ENCODE data around the gene CLTC. TPM values are rescaled to one million over a fixed set of nuclear protein-coding genes. Genes with fewer than 3 reads are reported as not detected.

The CLTC gene
- total and polyA plus RNA-seq, 10 donors = 47.8 to 289 (median 236) TPM

DNA sequence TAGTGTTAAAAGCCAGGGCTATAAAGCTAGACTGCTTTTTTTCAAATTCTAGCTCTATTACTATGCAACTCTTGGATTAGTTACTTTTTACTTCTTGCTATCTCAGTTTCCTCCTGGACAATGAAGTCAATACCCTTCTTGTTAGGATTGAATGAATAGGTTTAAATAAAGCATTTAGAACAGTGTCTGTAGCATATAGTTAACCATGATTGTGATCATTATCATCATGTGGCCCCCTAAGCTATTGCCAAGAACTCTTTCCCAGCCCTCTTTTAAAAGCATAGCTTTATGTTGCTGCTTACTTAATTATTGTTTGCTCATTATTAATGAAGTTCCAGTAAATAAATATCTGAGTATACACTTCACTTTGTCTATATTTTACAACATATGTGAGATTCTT lies 92.2 kb downstream of the CLTC start:
- Histone ChIP-seq H3K27me3 (replicated peaks in 1 of 7) (no peaks in the 10 kb centered on the region), H3K9me3 (no peaks in the 10 kb centered on the region), H3K4me3 (peak overlapping the region in 1 of 8 donors; percentile 19), H3K27ac (peak overlapping the region in 3 of 8 donors; percentile 15 to 52 (median 39)), H3K4me1 (peaks cover 19 to 88% (median 38%) of the 10 kb centered on the region in 6 donors), H3K36me3 (peaks cover 0 to 6% (median 0%) of the 10 kb centered on the region in 6 donors)
- TF ChIP-seq POLR2A (IDR thresholded peaks at IDR 0.05) (no peak), POLR2AphosphoS5 (IDR thresholded peaks at IDR 0.05) (no peak), CTCF (IDR thresholded peaks at IDR 0.05 in 8 of 11, conservative IDR thresholded peaks at IDR 0.05 in 3 of 11) (no peak)
- no peak for DNase-seq
- intact Hi-C loops (cut with DNase I; ENCODE audit: low total_unique reads) = no loop called here

DNA sequence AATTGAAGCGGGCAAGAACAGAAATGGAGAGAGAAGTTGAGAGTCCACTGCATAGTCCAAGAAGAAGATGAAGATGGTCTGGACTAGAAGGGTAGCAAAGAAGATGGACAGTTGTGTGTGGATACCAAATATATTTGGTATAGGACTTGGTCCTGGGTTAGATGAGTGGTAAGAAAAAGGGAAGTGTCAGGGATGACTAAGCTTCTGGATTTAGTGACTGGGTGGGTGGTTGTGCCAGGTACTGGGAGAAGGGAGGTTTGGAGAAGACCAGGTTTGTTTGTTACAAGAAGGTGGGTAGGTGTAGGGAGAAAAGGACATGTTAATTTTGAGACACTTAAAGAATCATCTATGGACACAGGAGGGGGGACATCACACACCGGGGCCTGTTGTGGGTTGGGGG lies 93.2 kb downstream of the CLTC start:
- 88 to 97% (median 93%) methylated on average over 2 of the region's 2 CpGs for WGBS, 5 donors

DNA sequence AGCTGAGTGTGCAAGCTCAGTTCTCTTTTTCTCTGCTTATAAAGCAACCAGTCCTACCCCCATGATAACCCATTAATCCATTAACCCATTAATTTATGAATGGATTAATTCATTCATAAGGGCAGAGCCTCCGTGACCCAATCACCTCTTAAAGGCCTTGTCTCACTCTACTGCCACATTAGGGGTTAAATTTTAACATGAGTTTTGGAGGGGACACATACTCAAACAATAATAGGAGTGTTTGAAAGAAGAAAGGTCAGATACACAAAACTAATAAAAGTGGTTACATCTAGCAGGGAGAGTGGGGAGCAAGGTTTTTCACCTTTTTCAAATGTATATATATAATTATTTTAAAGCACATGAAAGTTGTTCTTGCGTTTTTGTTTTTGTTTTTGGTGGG lies 94.6 kb downstream of the CLTC start:
- Histone ChIP-seq H3K27me3 (replicated peaks in 1 of 7) (no peaks in the 10 kb centered on the region), H3K4me3 (no peak overlapping the region), H3K9me3 (no peaks in the 10 kb centered on the region), H3K27ac (peak overlapping the region in 2 of 8 donors; percentile 5 to 20), H3K4me1 (peaks cover 7 to 88% (median 24%) of the 10 kb centered on the region in 6 donors), H3K36me3 (peaks cover 0 to 19% (median 0%) of the 10 kb centered on the region in 6 donors)
- no peak for DNase-seq
- TF ChIP-seq CTCF (IDR thresholded peaks at IDR 0.05 in 8 of 11, conservative IDR thresholded peaks at IDR 0.05 in 3 of 11) (no peak), POLR2A (IDR thresholded peaks at IDR 0.05) (no peak), POLR2AphosphoS5 (IDR thresholded peaks at IDR 0.05) (no peak)
- 95 to 99% (median 95%) methylated on average over 2 of the region's 2 CpGs for WGBS, 5 donors
- intact Hi-C loops (cut with DNase I; ENCODE audit: low total_unique reads) = no loop called here

More for the DNA sequence above, 93.2 kb downstream of the CLTC start:
- TF ChIP-seq POLR2AphosphoS5 (IDR thresholded peaks at IDR 0.05) = no peak
- no peak for TF ChIP-seq CTCF (IDR thresholded peaks at IDR 0.05 in 8 of 11, conservative IDR thresholded peaks at IDR 0.05 in 3 of 11)
- TF ChIP-seq POLR2A (IDR thresholded peaks at IDR 0.05) = no peak
- Histone ChIP-seq H3K4me3 (peak overlapping the region in 1 of 8 donors; percentile 19), H3K4me1 (peaks cover 19 to 91% (median 37%) of the 10 kb centered on the region in 6 donors), H3K36me3 (peaks cover 0 to 15% (median 0%) of the 10 kb centered on the region in 6 donors), H3K27ac (peak overlapping the region in 3 of 8 donors; percentile 15 to 52 (median 39)), H3K9me3 (no peaks in the 10 kb centered on the region), H3K27me3 (replicated peaks in 1 of 7) (no peaks in the 10 kb centered on the region)
- intact Hi-C loops (cut with DNase I; ENCODE audit: low total_unique reads) = no loop called here
- no peak for DNase-seq

DNA sequence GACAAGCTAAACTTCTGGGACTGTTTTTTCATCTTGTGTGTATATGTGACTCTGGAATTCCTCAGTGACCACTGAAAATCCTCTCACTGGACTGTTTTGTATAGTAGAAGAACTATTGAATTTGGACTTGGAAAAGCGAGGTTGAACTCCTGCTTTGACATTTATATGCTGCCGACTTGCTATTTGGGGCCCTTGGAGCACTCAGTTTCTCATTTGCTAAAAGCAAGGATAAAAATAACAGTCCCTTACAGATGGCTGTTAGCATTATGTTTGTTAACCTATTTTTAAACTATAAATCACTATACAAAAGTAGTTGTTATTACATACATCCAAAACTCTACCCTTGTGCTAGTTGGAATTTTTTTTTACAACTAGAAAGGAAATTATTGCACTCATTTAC lies 96.7 kb downstream of the CLTC start:
- no peak for DNase-seq
- peaks cover 0 to 86% (median 15%) of the 10 kb centered on the region in 6 donors for H3K4me1 ChIP-seq
- TF ChIP-seq POLR2A (IDR thresholded peaks at IDR 0.05) = no peak
- TF ChIP-seq CTCF (IDR thresholded peaks at IDR 0.05 in 8 of 11, conservative IDR thresholded peaks at IDR 0.05 in 3 of 11) = no peak
- TF ChIP-seq POLR2AphosphoS5 (IDR thresholded peaks at IDR 0.05) = no peak
- intact Hi-C loops (cut with DNase I; ENCODE audit: low total_unique reads) = no loop called here
- H3K4me3 ChIP-seq = no peak overlapping the region
- no peaks in the 10 kb centered on the region for H3K9me3 ChIP-seq
- no peak overlapping the region for H3K27ac ChIP-seq
- WGBS, 5 donors = 92 to 98% (median 95%) methylated on average over 2 of the region's 2 CpGs
- H3K27me3 ChIP-seq (replicated peaks in 1 of 7) = no peaks in the 10 kb centered on the region
- H3K36me3 ChIP-seq = peaks cover 0 to 19% (median 0%) of the 10 kb centered on the region in 6 donors

Measured in spleen (tissue), 11 donors.